GM21423 (cell line): ENCODE data around the gene TMEM43.

ENCODE experiments used
- ATAC-seq: cut with Tn5 transposase; IDR thresholded peaks from one replicate; pipeline ENCODE4 v1.9.1; 2021; ENCODE audit warnings: mild to moderate bottlenecking, moderate library complexity; ENCODE audit not compliant: unreplicated experiment

Gene TMEM43

GRCh38 chr3:14175383-14176037 is 50.7 kb downstream of the TMEM43 start:
- no peak for ATAC-seq

- peak; percentile 5 for ATAC-seq
Measured at GRCh38 chr3:14177580-14178246, 52.9 kb downstream of the TMEM43 start.

DNA sequence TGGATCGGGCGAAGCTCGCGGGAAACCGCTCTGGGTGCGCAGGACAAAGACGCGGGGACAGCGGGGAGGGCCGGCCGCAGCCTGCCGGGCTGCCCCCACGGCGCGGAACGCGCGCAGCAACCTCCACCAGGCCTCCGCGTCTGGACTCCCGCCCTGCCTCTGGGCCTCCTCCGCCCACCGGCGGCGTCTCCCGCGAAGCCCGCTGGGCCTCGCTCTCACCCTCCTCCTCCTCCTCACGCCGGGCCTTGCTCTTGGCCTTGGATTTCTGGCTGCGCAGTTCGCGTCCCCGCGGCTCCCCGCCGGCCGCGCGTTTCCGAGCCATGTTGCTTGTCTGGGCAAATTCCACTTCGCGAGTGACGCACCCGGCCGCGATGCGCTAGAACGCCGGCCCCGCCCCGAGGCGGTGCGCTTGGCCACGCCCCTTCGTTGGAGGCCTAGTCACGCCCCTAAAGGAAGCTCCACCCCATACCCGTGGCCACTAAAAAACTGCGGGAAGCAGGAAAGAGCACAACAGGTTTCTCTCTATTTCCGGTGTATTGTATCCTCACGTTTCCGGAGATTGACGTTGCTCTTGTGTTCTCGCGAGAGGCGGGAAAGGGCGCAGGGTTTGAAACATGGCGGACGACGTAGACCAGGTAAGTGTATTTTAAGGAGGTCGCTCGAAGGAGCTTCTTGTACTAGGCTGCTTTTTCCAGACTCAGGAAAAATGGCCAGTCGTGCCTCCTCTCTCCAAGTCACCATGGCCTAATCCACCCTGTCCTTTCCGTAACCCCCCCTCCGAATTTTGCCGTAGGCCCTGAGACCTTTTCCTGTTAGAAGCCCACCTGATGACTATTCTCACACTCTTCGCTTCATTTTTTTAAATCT is 53.6 kb downstream of the TMEM43 start, which contains the start of the genes LSM3 and XPC:
TSS of gene LSM3 (plus strand) at position 571 of the 867 bp plus-strand sequence. CDS start at position 615, 44 bp downstream.
TSS of gene XPC (minus strand) at position 355 of the 867 bp plus-strand sequence. CDS start at position 322, 33 bp downstream.
- peak; percentile 89 for ATAC-seq

- ATAC-seq: no peak
Measured at GRCh38 chr3:14179114-14179465, 54.2 kb downstream of the TMEM43 start.

GRCh38 chr3:14179795-14180194 is 54.9 kb downstream of the TMEM43 start:
- ATAC-seq: no peak

DNA sequence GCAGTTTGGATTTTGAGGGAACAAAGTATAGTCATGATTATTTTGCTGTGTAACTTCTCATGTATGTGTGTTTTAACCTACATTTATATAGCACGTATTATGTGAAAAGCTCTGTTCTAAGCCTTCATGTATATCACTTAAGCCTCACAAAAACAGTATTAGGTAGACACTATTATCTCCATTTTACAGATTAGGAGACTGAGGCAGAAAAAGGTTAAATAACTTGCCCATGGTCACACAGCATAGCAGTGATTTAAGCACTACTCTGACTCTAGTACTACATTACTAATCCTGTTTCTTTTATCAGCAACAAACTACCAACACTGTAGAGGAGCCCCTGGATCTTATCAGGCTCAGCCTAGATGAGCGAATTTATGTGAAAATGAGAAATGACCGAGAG is 56.4 kb downstream of the TMEM43 start:
- ATAC-seq: no peak

- ATAC-seq: no peak
Measured at GRCh38 chr3:14183015-14183577, 58.2 kb downstream of the TMEM43 start.

- ATAC-seq: no peak
Measured at GRCh38 chr3:14186854-14187458, 62.1 kb downstream of the TMEM43 start.

DNA sequence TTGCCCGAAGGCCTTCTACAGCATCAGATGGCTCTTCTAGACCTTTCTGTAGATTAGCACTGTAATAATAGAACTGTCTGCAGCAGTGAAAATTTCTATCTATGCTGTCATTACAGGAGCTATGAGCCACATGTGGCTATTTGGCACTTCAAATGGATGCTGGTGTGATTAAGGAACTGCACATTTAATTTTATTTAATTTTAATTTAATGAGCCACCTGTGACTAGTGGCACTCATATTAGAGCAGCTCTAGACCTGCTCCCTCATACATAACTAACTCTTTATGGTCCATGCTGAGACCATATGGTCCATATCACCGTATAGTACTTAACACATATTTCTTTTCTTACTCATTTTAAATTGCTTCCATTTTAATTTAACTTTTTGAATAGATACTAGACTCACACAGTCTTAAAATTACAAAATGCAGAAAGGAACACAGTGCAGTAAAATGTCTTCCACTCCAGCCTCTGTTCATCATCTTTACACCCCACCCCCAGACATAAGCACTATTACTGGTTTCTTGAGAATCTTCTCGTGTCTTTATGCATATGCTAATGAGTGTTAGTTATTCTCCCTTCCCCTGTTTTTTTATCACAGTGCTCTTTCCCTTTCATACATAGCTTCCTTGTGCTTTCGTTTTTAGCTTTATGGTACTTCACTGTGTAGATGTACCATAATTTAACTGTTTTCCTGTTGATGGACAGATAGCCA is 63.3 kb downstream of the TMEM43 start:
- no peak for ATAC-seq
